Endodermal cell (in vitro differentiated cells): ENCODE results near the gene APH1B. TPM values are rescaled to one million over a fixed set of nuclear protein-coding genes. Genes with fewer than 3 reads are reported as not detected.

Experiments used
- DNase-seq: peaks from one replicate; pipeline ENCODE4 v3.0.0-alpha.2; 2017
- H3K27ac ChIP-seq: 2 replicates; pipeline ENCODE4 v1.5.1; 2013; ENCODE audit warnings: mild to moderate bottlenecking, low read depth, low read length, moderate library complexity
- H3K27me3 ChIP-seq: 2 replicates; pipeline ENCODE4 v1.6.1; 2013; ENCODE audit warnings: mild to moderate bottlenecking, low read length, moderate library complexity; ENCODE audit not compliant: insufficient read depth, control insufficient read depth, poor library complexity, severe bottlenecking
- H3K36me3 ChIP-seq: 2 replicates; pipeline ENCODE4 v1.7.0; 2013; ENCODE audit warnings: mild to moderate bottlenecking, low read length, moderate library complexity; ENCODE audit not compliant: control insufficient read depth, insufficient read depth
- H3K4me1 ChIP-seq: one replicate; pipeline ENCODE4 v1.7.0; 2013; ENCODE audit warnings: low read length; ENCODE audit not compliant: control insufficient read depth, insufficient read depth
- H3K4me3 ChIP-seq: 2 replicates; pipeline ENCODE4 v1.5.1; 2013; ENCODE audit warnings: mild to moderate bottlenecking, low read length, moderate library complexity
- H3K9ac ChIP-seq: 2 replicates; pipeline ENCODE4 v1.6.1; 2013; ENCODE audit warnings: mild to moderate bottlenecking, low read length, moderate library complexity; ENCODE audit not compliant: poor library complexity, severe bottlenecking; ENCODE audit errors: extremely low read depth
- H3K9me3 ChIP-seq: 2 replicates; pipeline ENCODE4 v1.6.1; 2013; ENCODE audit warnings: mild to moderate bottlenecking, low read length, moderate library complexity; ENCODE audit not compliant: control insufficient read depth
- H3K27ac Mint-ChIP-seq: 2 replicates; pipeline ENCODE4 v1.8.0; 2020; ENCODE audit warnings: mixed read lengths
- H3K27me3 Mint-ChIP-seq: 2 replicates; pipeline ENCODE4 v1.8.0; 2021; ENCODE audit warnings: mild to moderate bottlenecking, mixed read lengths; ENCODE audit not compliant: insufficient read depth
- H3K36me3 Mint-ChIP-seq: 2 replicates; pipeline ENCODE4 v1.8.0; 2020; ENCODE audit warnings: low read depth, mixed read lengths
- H3K4me1 Mint-ChIP-seq: 2 replicates; pipeline ENCODE4 v1.8.0; 2020; ENCODE audit warnings: mixed read lengths
- H3K4me3 Mint-ChIP-seq: 2 replicates; pipeline ENCODE4 v1.8.0; 2020; ENCODE audit warnings: mild to moderate bottlenecking, moderate library complexity, mixed read lengths
- H3K9me3 Mint-ChIP-seq: 2 replicates; pipeline ENCODE4 v1.8.0; 2020; ENCODE audit warnings: mild to moderate bottlenecking, mixed read lengths
- WGBS, 2 experiments: methylation state at CpG; one replicate each; pipeline versions ENCODE4 v1.1.5 to v1.1.7; 2013; ENCODE audit warnings: missing lambda C conversion rate in 2 of 2, mixed read lengths in 1 of 2; ENCODE audit not compliant: insufficient coverage in 1 of 2, insufficient read length in 1 of 2; 5-methylcytosine and 5-hydroxymethylcytosine counted together
- total RNA-seq, 2 donors: library from RNA; stranded (reverse); fragmentation: NEBNext Ultra II Directional in 1 of 2; extraction: Animal tissue kit (Norgen Biotek cat#: 25700) in 1 of 2; gene quantifications; 2 replicates in 1 of 2; 3 replicates in 1 of 2; pipeline ENCODE4 v1.2.1, GENCODE V29; 2021
- TF ChIP-seq, protein P1 (sequence below): fragments of 200-600 bp; sonication (generic); conservative IDR thresholded peaks from 2 replicates; pipeline ENCODE4 v1.5.0; 2021; ENCODE audit warnings: antibody characterized with exemption, mild to moderate bottlenecking

Gene APH1B
- total RNA-seq, 2 donors from 2014 or later = 19.5 to 22.7 TPM

DNA sequence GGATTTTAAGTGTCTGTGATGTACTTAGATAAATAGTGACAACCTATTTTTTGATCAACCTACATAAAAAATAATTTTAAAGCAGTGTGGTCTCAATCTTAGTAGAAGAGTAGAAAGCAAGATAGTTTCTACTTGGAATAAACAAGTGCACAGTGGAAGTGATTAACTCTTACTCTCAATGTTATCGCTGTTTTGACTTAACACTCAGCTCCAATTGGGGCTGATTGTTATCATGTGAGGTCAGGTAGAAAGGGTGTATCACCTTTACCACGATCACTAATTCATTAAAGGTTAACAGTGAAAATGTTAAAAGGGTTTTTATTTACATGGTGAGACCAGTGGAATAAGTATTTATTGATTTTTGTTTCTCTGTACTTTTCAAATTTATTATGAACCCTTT is 22.4 kb upstream of the APH1B start:
- no peak overlapping the region for H3K27ac ChIP-seq
- no peak overlapping the region for H3K4me3 ChIP-seq
- Mint-ChIP-seq H3K9me3 (peaks cover 5% of the 10 kb centered on the region), H3K4me3 (no peak overlapping the region), H3K36me3 (peaks cover 34% of the 10 kb centered on the region), H3K27ac (no peak overlapping the region), H3K27me3 (no peaks in the 10 kb centered on the region), H3K4me1 (peaks cover 17% of the 10 kb centered on the region)
- no peaks in the 10 kb centered on the region for H3K27me3 ChIP-seq
- H3K4me1 ChIP-seq = peaks cover 6% of the 10 kb centered on the region
- peaks cover 9% of the 10 kb centered on the region for H3K9me3 ChIP-seq
- H3K9ac ChIP-seq = no peak overlapping the region
- TF ChIP-seq, protein P1, sequence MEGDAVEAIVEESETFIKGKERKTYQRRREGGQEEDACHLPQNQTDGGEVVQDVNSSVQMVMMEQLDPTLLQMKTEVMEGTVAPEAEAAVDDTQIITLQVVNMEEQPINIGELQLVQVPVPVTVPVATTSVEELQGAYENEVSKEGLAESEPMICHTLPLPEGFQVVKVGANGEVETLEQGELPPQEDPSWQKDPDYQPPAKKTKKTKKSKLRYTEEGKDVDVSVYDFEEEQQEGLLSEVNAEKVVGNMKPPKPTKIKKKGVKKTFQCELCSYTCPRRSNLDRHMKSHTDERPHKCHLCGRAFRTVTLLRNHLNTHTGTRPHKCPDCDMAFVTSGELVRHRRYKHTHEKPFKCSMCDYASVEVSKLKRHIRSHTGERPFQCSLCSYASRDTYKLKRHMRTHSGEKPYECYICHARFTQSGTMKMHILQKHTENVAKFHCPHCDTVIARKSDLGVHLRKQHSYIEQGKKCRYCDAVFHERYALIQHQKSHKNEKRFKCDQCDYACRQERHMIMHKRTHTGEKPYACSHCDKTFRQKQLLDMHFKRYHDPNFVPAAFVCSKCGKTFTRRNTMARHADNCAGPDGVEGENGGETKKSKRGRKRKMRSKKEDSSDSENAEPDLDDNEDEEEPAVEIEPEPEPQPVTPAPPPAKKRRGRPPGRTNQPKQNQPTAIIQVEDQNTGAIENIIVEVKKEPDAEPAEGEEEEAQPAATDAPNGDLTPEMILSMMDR = no peak
- H3K36me3 ChIP-seq = peaks cover 13% of the 10 kb centered on the region
- 82% methylated on average over 2 of the region's 2 CpGs; no CpG with 5 or more reads in 1 of the 2 experiments for WGBS, 2 experiments
- no peak for DNase-seq

DNA sequence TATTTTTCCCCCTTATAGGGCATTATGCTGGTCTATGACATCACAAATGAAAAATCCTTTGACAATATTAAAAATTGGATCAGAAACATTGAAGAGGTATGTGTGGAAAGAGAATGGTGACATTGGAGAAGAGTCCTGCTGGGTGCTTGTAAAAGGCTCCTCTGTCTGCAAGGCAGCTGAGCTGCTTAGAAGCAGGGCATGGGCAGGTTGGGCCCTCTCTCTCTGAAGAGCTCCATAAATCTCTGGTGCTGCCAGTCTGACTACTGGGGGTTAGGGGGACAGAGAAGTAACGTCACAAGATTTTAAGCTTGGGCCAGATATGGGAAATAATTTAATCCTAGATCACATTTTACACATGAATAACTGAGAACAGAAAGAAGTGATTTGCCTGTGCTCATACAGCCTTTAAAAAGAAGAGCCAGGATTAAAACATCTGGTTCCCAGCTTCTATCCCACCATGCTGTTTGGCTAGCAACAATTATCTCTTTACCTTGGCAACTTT is 21.9 kb upstream of the APH1B start:
- peaks cover 5% of the 10 kb centered on the region for H3K9me3 Mint-ChIP-seq
- H3K9me3 ChIP-seq = peaks cover 9% of the 10 kb centered on the region
- peak overlapping the region; percentile 96 for H3K27ac ChIP-seq
- DNase-seq = peak; percentile 61
- H3K4me3 ChIP-seq = no peak overlapping the region
- H3K4me1 ChIP-seq = peaks cover 6% of the 10 kb centered on the region
- H3K4me3 Mint-ChIP-seq = no peak overlapping the region
- H3K27me3 Mint-ChIP-seq = no peaks in the 10 kb centered on the region
- peaks cover 13% of the 10 kb centered on the region for H3K36me3 ChIP-seq
- no peak overlapping the region for H3K9ac ChIP-seq
- H3K4me1 Mint-ChIP-seq = peaks cover 17% of the 10 kb centered on the region
- H3K27me3 ChIP-seq = no peaks in the 10 kb centered on the region
- H3K27ac Mint-ChIP-seq = peak overlapping the region; percentile 65
- peaks cover 35% of the 10 kb centered on the region for H3K36me3 Mint-ChIP-seq
- TF ChIP-seq, protein P1 = no peak
- no CpG with 5 or more reads among the region's 1 CpG for WGBS, 2 experiments

DNA sequence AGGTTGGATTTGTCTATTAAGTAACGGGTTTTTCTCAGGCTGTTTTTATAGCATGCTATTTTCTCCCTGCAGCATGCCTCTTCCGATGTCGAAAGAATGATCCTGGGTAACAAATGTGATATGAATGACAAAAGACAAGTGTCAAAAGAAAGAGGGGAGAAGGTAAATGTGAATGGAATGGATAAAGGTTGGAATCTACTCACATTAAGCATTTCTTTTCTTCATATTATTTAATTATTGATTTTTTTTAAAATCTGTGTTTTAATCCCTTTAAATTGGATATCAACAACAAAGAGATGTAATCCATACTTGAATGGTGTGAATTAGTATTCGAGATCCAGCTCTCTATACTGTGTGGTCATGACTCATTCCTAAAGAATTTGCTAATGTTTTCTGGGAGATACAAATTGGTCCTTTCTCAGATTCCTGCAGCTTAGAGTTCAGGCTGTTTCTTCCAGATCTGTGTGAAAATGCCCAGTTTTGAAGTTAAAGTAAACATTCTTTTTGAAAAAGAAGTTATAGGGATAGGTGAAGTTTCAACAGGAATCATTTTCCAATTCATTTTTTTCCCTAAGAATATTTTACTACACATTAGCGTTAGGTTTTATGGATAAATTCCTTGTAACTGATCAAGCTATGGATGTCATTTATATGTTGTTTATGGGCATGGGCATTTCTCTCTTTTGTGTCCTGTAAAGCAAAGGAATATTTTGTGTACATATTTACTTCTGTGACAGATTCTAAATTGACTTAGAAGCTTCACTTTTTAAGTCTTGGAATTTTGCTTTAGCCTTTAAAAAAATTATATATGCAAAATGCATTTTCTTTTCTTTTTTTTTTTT is 20.8 kb upstream of the APH1B start:
- Histone ChIP-seq H3K36me3 (peaks cover 18% of the 10 kb centered on the region), H3K27ac (peak overlapping the region; percentile 96), H3K4me3 (peak overlapping the region; percentile 62), H3K4me1 (peaks cover 6% of the 10 kb centered on the region), H3K9ac (no peak overlapping the region), H3K27me3 (no peaks in the 10 kb centered on the region), H3K9me3 (peaks cover 9% of the 10 kb centered on the region)
- H3K4me1 Mint-ChIP-seq = peaks cover 17% of the 10 kb centered on the region
- H3K27me3 Mint-ChIP-seq = no peaks in the 10 kb centered on the region
- peaks cover 43% of the 10 kb centered on the region for H3K36me3 Mint-ChIP-seq
- no peak overlapping the region for H3K4me3 Mint-ChIP-seq
- WGBS, 2 experiments = 15 to 18% methylated on average over 3 to 4 of the region's 5 CpGs
- TF ChIP-seq, protein P1 = no peak
- peak overlapping the region; percentile 69 for H3K27ac Mint-ChIP-seq
- peaks cover 5% of the 10 kb centered on the region for H3K9me3 Mint-ChIP-seq
- DNase-seq = no peak
